Right atrium auricular region (tissue), 2 donors: ENCODE data around the gene GTF2H3. TPM values are rescaled to one million over a fixed set of nuclear protein-coding genes. Genes with fewer than 3 reads are reported as not detected.

Source experiments
- DNase-seq: peaks from one replicate; pipeline ENCODE4 v3.0.0-alpha.2; 2019; ENCODE audit warnings: low spot score
- H3K27ac ChIP-seq, 2 donors: fragments of 200-600 bp; sonication (generic); 1 replicate in 1 of 2; 2 replicates in 1 of 2; pipeline ENCODE4 v1.5.1; 2016 to 2019
- H3K27me3 ChIP-seq, 2 donors: fragments of 200-600 bp; sonication (generic); one replicate each; pipeline versions ENCODE4 v1.5.1 to v1.6.0; 2017 to 2019
- H3K36me3 ChIP-seq: fragments of 200-600 bp; sonication (generic); one replicate; pipeline ENCODE4 v1.5.1; 2016
- H3K4me1 ChIP-seq, 2 donors: fragments of 200-600 bp; sonication (generic); one replicate each; pipeline versions ENCODE4 v1.5.1 to v1.6.0; 2017 to 2019
- H3K4me3 ChIP-seq, 2 donors: fragments of 200-600 bp; sonication (generic); 1 replicate in 1 of 2; 2 replicates in 1 of 2; pipeline ENCODE4 v1.5.1; 2017 to 2019; ENCODE audit warnings: mild to moderate bottlenecking in 1 of 2, moderate library complexity in 1 of 2
- H3K9me3 ChIP-seq, 2 donors: fragments of 200-600 bp; sonication (generic); one replicate each; pipeline ENCODE4 v1.5.1; 2019
- total RNA-seq, 2 donors: library from RNA; depleted of rRNA; stranded (reverse); fragments of >200 nt; gene quantifications; one replicate each; pipeline ENCODE4 v1.1.0, GENCODE V29; 2016
- TF ChIP-seq, protein P1 (sequence below), 2 donors: fragments of 200-600 bp; sonication (generic); IDR thresholded peaks; one replicate each; pipeline ENCODE4 v1.5.1; 2019; ENCODE audit warnings: antibody characterized with exemption in 2 of 2

GTF2H3 gene
- total RNA-seq, 2 donors from 2014 or later, result 7.6 to 8.4 TPM

DNA sequence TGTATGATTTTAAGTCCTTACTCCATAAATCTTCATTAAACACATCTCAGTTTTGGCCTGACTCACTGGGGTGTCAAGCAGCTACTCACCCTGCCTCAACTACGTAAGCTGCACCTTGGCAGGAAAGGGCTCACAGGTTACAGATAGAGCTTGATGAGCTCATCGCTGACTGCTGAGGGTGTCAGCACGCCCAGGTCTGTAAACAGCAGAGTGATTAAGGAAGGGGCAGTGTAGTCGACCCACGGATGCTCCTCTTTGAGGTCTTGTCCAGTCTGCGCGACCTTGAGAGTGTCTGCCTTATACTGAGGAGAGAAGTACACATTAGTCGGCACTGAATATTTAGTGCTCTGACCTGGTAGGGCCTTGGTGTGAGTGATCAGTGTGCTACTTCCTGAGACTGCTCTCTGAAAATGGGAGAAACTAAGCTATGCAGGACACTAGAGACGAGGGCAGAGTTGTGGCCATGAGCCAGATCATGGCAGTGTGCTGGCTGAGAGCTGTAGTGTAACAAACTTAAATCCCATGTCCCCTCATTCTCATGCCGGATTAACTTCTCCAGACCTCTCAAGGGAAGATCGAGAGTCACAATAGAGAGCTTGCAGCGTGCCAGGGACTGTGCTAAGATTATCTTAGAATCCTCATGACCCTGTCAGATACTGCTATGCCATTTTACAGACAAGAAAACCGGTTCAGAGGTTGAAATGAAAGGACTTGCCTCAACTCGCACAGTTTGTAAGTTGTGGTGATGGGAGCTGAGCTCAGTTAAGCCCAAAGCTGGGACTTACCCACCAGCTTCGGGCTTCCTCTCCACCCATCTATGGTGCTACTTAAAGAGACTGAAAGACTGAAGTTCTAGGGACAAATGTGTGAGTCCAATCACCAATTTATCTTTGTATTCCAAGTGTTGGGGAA, 11.8 kb upstream of the GTF2H3 start:
- Histone ChIP-seq H3K36me3 (peaks cover 87% of the 10 kb centered on the region), H3K9me3 (no peaks in the 10 kb centered on the region), H3K4me3 (no peak overlapping the region), H3K27me3 (no peaks in the 10 kb centered on the region), H3K4me1 (peaks cover 0 to 3% of the 10 kb centered on the region in 2 donors), H3K27ac (no peak overlapping the region)
- DNase-seq, result no peak
- TF ChIP-seq, protein P1, sequence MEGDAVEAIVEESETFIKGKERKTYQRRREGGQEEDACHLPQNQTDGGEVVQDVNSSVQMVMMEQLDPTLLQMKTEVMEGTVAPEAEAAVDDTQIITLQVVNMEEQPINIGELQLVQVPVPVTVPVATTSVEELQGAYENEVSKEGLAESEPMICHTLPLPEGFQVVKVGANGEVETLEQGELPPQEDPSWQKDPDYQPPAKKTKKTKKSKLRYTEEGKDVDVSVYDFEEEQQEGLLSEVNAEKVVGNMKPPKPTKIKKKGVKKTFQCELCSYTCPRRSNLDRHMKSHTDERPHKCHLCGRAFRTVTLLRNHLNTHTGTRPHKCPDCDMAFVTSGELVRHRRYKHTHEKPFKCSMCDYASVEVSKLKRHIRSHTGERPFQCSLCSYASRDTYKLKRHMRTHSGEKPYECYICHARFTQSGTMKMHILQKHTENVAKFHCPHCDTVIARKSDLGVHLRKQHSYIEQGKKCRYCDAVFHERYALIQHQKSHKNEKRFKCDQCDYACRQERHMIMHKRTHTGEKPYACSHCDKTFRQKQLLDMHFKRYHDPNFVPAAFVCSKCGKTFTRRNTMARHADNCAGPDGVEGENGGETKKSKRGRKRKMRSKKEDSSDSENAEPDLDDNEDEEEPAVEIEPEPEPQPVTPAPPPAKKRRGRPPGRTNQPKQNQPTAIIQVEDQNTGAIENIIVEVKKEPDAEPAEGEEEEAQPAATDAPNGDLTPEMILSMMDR (IDR thresholded peaks at IDR 0.05), result no peak

DNA sequence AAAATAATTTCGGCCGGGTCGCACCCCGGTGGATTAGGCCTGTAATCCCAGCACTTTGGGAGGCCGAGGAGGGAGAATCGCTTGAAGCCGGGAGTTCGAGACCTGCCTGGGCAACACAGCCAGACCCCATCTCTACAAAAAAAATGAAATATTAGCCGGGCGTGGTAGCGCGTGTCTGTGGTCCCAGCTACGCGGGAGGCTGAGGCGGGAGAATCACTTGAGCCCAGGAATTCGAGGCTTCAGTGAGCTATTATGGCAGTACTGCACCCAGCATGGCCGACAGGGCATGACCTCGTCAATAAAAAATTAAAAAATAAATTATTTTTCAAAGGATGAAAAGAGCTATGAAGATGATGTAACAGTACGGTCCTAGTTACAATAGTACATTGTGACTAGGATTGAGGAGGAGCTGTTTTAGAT, 523 bp downstream of the GTF2H3 start:
- no peak for DNase-seq
- Histone ChIP-seq H3K4me1 (peaks cover 0 to 13% of the 10 kb centered on the region in 2 donors), H3K27ac (peak overlapping the region; percentile 78 to 79), H3K4me3 (peak overlapping the region; percentile 63 to 94), H3K36me3 (peaks cover 30% of the 10 kb centered on the region), H3K9me3 (no peaks in the 10 kb centered on the region), H3K27me3 (no peaks in the 10 kb centered on the region)
- TF ChIP-seq, protein P1 (IDR thresholded peaks at IDR 0.05), result no peak

DNA sequence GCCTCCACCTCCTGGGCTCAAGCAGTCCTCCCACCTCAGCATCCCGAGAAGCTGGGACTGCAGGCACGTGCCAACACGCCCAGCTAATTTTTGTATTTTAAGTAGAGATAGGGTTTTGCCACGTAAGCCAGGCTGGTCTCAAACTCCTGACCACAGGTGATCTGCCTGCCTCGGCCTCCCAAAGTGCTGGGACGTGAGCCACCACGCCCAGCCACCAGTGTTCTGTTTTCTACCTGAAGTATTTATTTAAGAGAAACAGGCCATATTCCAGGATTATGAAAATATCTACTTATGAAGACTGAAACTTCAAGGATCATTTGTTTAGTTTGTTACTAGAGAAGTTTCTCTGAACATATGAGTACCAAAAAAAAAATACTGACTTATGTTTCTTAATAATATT, 10.3 kb downstream of the GTF2H3 start:
- Histone ChIP-seq H3K27ac (no peak overlapping the region), H3K4me3 (no peak overlapping the region), H3K4me1 (no peaks in the 10 kb centered on the region), H3K36me3 (peaks cover 23% of the 10 kb centered on the region), H3K9me3 (no peaks in the 10 kb centered on the region), H3K27me3 (no peaks in the 10 kb centered on the region)
- no peak for DNase-seq
- TF ChIP-seq, protein P1 (IDR thresholded peaks at IDR 0.05), result no peak

DNA sequence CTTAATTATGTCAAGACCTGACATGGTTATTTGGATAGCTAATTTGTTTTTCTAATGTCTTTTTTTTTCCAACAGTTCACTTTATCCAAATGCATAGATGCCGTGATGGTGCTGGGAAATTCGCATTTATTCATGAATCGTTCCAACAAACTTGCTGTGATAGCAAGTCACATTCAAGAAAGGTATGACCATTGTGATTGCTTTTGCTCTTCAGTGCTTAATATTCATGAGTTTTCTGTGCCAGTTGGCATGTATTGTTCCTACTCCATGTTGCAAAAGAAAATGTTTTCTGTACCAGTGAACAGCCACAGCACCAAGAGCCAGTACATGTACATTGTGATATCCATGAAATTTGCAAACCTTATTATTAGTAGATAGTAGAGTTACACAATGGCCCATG, 11.8 kb downstream of the GTF2H3 start:
- Histone ChIP-seq H3K36me3 (peaks cover 20% of the 10 kb centered on the region), H3K27me3 (no peaks in the 10 kb centered on the region), H3K4me3 (no peak overlapping the region), H3K27ac (no peak overlapping the region), H3K4me1 (no peaks in the 10 kb centered on the region), H3K9me3 (no peaks in the 10 kb centered on the region)
- no peak for DNase-seq
- TF ChIP-seq, protein P1 (IDR thresholded peaks at IDR 0.05), result no peak

DNA sequence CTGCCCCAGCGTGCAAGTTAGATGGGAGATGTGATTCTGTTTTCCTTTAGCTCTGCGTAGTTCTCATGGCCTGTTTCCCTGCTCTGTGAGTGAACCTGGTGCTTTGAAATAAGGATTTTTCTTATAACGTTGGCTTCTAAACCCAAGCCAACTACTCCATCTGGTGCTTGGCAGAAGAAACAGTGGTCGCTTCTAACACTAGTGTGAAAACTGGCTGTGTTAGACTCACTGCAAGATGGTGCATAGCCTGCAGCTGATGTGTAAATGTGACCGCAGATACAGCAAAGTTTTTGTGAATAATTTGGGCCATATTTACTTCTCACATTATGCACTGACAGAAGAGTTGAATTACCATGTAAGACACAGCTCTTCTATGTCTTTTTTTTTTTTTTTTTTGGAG, 12.2 kb downstream of the GTF2H3 start:
- no peaks in the 10 kb centered on the region for H3K9me3 ChIP-seq
- H3K4me3 ChIP-seq, result no peak overlapping the region
- no peaks in the 10 kb centered on the region for H3K4me1 ChIP-seq
- H3K27ac ChIP-seq, result no peak overlapping the region
- no peaks in the 10 kb centered on the region for H3K27me3 ChIP-seq
- peaks cover 22% of the 10 kb centered on the region for H3K36me3 ChIP-seq
- DNase-seq, result no peak
- TF ChIP-seq, protein P1 (IDR thresholded peaks at IDR 0.05), result no peak
